Smooth muscle cell (in vitro differentiated cells): ENCODE results near the gene TAOK1. TPM values are rescaled to one million over a fixed set of nuclear protein-coding genes. Genes with fewer than 3 reads are reported as not detected.

Experiments
- DNase-seq: peaks from one replicate; lab custom pipeline; 2025; ENCODE audit not compliant: unreplicated experiment; lab: John Stamatoyannopoulos, UW
- H2AFZ ChIP-seq: fragments of 200-600 bp; sonication (generic); 2 replicates; pipeline ENCODE4 v1.6.0; 2016; ENCODE audit warnings: antibody characterized with exemption, low read depth, mild to moderate bottlenecking
- H3F3A ChIP-seq: fragments of 200-600 bp; sonication (generic); 2 replicates; pipeline ENCODE4 v1.6.0; 2017; ENCODE audit warnings: antibody characterized with exemption, low read depth
- H3K27ac ChIP-seq: fragments of 200-600 bp; sonication (generic); 2 replicates; pipeline ENCODE4 v1.5.1; 2016; ENCODE audit warnings: low read depth, mild to moderate bottlenecking
- H3K27me3 ChIP-seq: fragments of 200-600 bp; sonication (generic); 2 replicates; pipeline ENCODE4 v1.6.1; 2016; ENCODE audit warnings: low read depth, mild to moderate bottlenecking
- H3K36me3 ChIP-seq: fragments of 200-600 bp; sonication (generic); 2 replicates; pipeline ENCODE4 v1.5.1; 2016; ENCODE audit warnings: low read depth
- H3K4me1 ChIP-seq: fragments of 200-600 bp; sonication (generic); 2 replicates; pipeline ENCODE4 v1.5.1; 2016; ENCODE audit warnings: low read depth
- H3K4me2 ChIP-seq: fragments of 200-600 bp; sonication (generic); 2 replicates; pipeline ENCODE4 v1.6.0; 2016; ENCODE audit warnings: mild to moderate bottlenecking
- H3K4me3 ChIP-seq: fragments of 200-600 bp; sonication (generic); 2 replicates; pipeline ENCODE4 v1.5.1; 2016; ENCODE audit warnings: mild to moderate bottlenecking
- H3K79me2 ChIP-seq: fragments of 200-600 bp; sonication (generic); 2 replicates; pipeline ENCODE4 v1.6.0; 2016; ENCODE audit warnings: low read depth, mild to moderate bottlenecking
- H3K9ac ChIP-seq: fragments of 200-600 bp; sonication (generic); 2 replicates; pipeline ENCODE4 v1.6.0; 2016; ENCODE audit warnings: low read depth
- H3K9me3 ChIP-seq: fragments of 200-600 bp; sonication (generic); replicated peaks from 2 replicates; pipeline ENCODE4 v1.5.1; 2016; ENCODE audit warnings: low read depth
- H4K20me1 ChIP-seq: fragments of 200-600 bp; sonication (generic); 2 replicates; pipeline ENCODE4 v1.6.0; 2016; ENCODE audit warnings: low read depth
- CTCF ChIP-seq: fragments of 200-600 bp; sonication (generic); IDR thresholded peaks from 2 replicates; pipeline ENCODE4 v1.5.1; 2017; ENCODE audit warnings: borderline replicate concordance, mild to moderate bottlenecking, antibody characterized with exemption; ENCODE audit not compliant: insufficient read depth, poor library complexity, severe bottlenecking
- WGBS: methylation state at CpG from one replicate; pipeline ENCODE4 v1.1.7; 2016; ENCODE audit warnings: low lambda C conversion rate; 5-methylcytosine and 5-hydroxymethylcytosine counted together
- polyA plus RNA-seq: library from polyadenylated mRNA; unstranded; fragments of >200 nt; fragmentation: Nextera tagmentation; extraction: Ambion mirVana; gene quantifications from 2 replicates; pipeline ENCODE4 v1.2.1, GENCODE V29; 2016
- total RNA-seq: library from RNA; depleted of rRNA; stranded (reverse); fragments of >200 nt; gene quantifications from 2 replicates; pipeline ENCODE4 v1.2.3, GENCODE V29; 2014

Gene TAOK1
- total and polyA plus RNA-seq, 2 experiments from 2014 or later = 4.7 to 58.7 TPM

GRCh38 chr17:29594519-29595090, 204.4 kb downstream of the TAOK1 start:
- H3F3A ChIP-seq = peaks cover 6% of the 10 kb centered on the region
- peaks cover 35% of the 10 kb centered on the region for H4K20me1 ChIP-seq
- peaks cover 33% of the 10 kb centered on the region for H3K4me1 ChIP-seq
- no peak for TF ChIP-seq CTCF
- H3K4me3 ChIP-seq = no peak overlapping the region
- H3K36me3 ChIP-seq = no peaks in the 10 kb centered on the region
- WGBS = 89% methylated on average over 10 of the region's 11 CpGs
- H2AFZ ChIP-seq = no peak overlapping the region
- no peak overlapping the region for H3K27ac ChIP-seq
- DNase-seq = no peak
- no peak overlapping the region for H3K9ac ChIP-seq
- H3K4me2 ChIP-seq = peak overlapping the region; percentile 99
- H3K27me3 ChIP-seq = no peaks in the 10 kb centered on the region
- no peaks in the 10 kb centered on the region for H3K79me2 ChIP-seq
- no peaks in the 10 kb centered on the region for H3K9me3 ChIP-seq

GRCh38 chr17:29595107-29595942, 205.2 kb downstream of the TAOK1 start:
- Histone ChIP-seq H3K4me1 (peaks cover 33% of the 10 kb centered on the region), H3K27me3 (no peaks in the 10 kb centered on the region), H3K4me3 (no peak overlapping the region), H3K27ac (no peak overlapping the region), H3K9ac (no peak overlapping the region), H3K9me3 (no peaks in the 10 kb centered on the region), H2AFZ (no peak overlapping the region), H3F3A (peaks cover 2% of the 10 kb centered on the region), H3K79me2 (no peaks in the 10 kb centered on the region), H3K4me2 (no peak overlapping the region), H4K20me1 (peaks cover 35% of the 10 kb centered on the region), H3K36me3 (no peaks in the 10 kb centered on the region)
- no peak for TF ChIP-seq CTCF
- DNase-seq = no peak
- 70% methylated on average over 7 of the region's 7 CpGs for WGBS

GRCh38 chr17:29595943-29596774, 206.0 kb downstream of the TAOK1 start:
- Histone ChIP-seq H3K4me1 (peaks cover 28% of the 10 kb centered on the region), H3K27ac (no peak overlapping the region), H4K20me1 (peaks cover 35% of the 10 kb centered on the region), H2AFZ (no peak overlapping the region), H3K9me3 (no peaks in the 10 kb centered on the region), H3K27me3 (no peaks in the 10 kb centered on the region), H3K79me2 (no peaks in the 10 kb centered on the region), H3K36me3 (no peaks in the 10 kb centered on the region), H3F3A (no peaks in the 10 kb centered on the region), H3K4me2 (no peak overlapping the region), H3K9ac (no peak overlapping the region), H3K4me3 (no peak overlapping the region)
- TF ChIP-seq CTCF = no peak
- 94% methylated on average over 12 of the region's 12 CpGs for WGBS
- DNase-seq = no peak
